Neural progenitor cell (in vitro differentiated cells): Measurements from ENCODE around the gene KRTAP5-6. TPM values are rescaled to one million over a fixed set of nuclear protein-coding genes. Genes with fewer than 3 reads are reported as not detected.

Experiments used
- DNase-seq: peaks from one replicate; pipeline ENCODE4 v3.0.0-alpha.2; 2016; ENCODE audit warnings: low spot score
- H2AFZ ChIP-seq: fragments of 200-600 bp; sonication (generic); replicated peaks from 2 replicates; pipeline ENCODE4 v1.6.1; 2016; ENCODE audit warnings: antibody characterized with exemption
- H3F3A ChIP-seq: fragments of 200-600 bp; sonication (generic); 2 replicates; pipeline ENCODE4 v1.6.1; 2016; ENCODE audit warnings: antibody characterized with exemption, low read depth
- H3K27ac ChIP-seq: fragments of 200-600 bp; sonication (generic); 2 replicates; pipeline ENCODE4 v1.5.1; 2016; ENCODE audit warnings: mild to moderate bottlenecking
- H3K27me3 ChIP-seq: fragments of 200-600 bp; sonication (generic); 2 replicates; pipeline ENCODE4 v1.6.1; 2016; ENCODE audit warnings: mild to moderate bottlenecking, moderate library complexity
- H3K36me3 ChIP-seq: fragments of 200-600 bp; sonication (generic); 2 replicates; pipeline ENCODE4 v1.5.1; 2016
- H3K4me1 ChIP-seq: fragments of 200-600 bp; sonication (generic); 2 replicates; pipeline ENCODE4 v1.6.1; 2016; ENCODE audit warnings: mixed run types
- H3K4me2 ChIP-seq: fragments of 200-600 bp; sonication (generic); 2 replicates; pipeline ENCODE4 v1.6.1; 2016
- H3K4me3 ChIP-seq: fragments of 200-600 bp; sonication (generic); 2 replicates; pipeline ENCODE4 v1.5.1; 2016
- H3K79me2 ChIP-seq: fragments of 200-600 bp; sonication (generic); 2 replicates; pipeline ENCODE4 v1.6.1; 2016; ENCODE audit warnings: low read depth
- H3K9ac ChIP-seq: fragments of 200-600 bp; sonication (generic); 2 replicates; pipeline ENCODE4 v1.6.1; 2016
- H3K9me3 ChIP-seq: fragments of 200-600 bp; sonication (generic); 2 replicates; pipeline ENCODE4 v1.5.1; 2016; ENCODE audit warnings: low read depth
- H4K20me1 ChIP-seq: fragments of 200-600 bp; sonication (generic); 2 replicates; pipeline ENCODE4 v1.6.1; 2016; ENCODE audit warnings: low read depth
- H3K27ac Mint-ChIP-seq: 3 replicates; pipeline ENCODE4 v1.8.0; 2021; ENCODE audit warnings: mixed read lengths
- H3K27me3 Mint-ChIP-seq: 2 replicates; pipeline ENCODE4 v1.8.0; 2022; ENCODE audit warnings: low read depth, mild to moderate bottlenecking, inconsistent platforms, moderate library complexity, mixed read lengths; ENCODE audit not compliant: insufficient read depth
- H3K36me3 Mint-ChIP-seq: 3 replicates; pipeline ENCODE4 v1.8.0; 2021; ENCODE audit warnings: mixed read lengths
- H3K4me1 Mint-ChIP-seq: 3 replicates; pipeline ENCODE4 v1.8.0; 2021; ENCODE audit warnings: mixed read lengths
- H3K4me3 Mint-ChIP-seq: 3 replicates; pipeline ENCODE4 v1.8.0; 2021; ENCODE audit warnings: mild to moderate bottlenecking, moderate library complexity, mixed read lengths
- H3K9me3 Mint-ChIP-seq: 3 replicates; pipeline ENCODE4 v1.8.0; 2020; ENCODE audit warnings: mixed read lengths
- CTCF ChIP-seq: fragments of 200-600 bp; sonication (generic); IDR thresholded peaks from 2 replicates; pipeline ENCODE4 v1.5.1; 2017; ENCODE audit warnings: antibody characterized with exemption, mild to moderate bottlenecking
- EZH2 ChIP-seq: fragments of 200-600 bp; sonication (generic); IDR thresholded peaks from 2 replicates; pipeline ENCODE4 v1.6.1; 2017; ENCODE audit warnings: antibody characterized with exemption, mild to moderate bottlenecking, moderate library complexity
- EZH2phosphoT487 ChIP-seq: fragments of 200-600 bp; sonication (generic); IDR thresholded peaks from 2 replicates; pipeline ENCODE4 v1.6.1; 2017; ENCODE audit warnings: antibody characterized with exemption
- total RNA-seq: library from RNA; depleted of rRNA; stranded (reverse); fragments of >200 nt; gene quantifications from 2 replicates; pipeline ENCODE4 v1.2.3, GENCODE V29; 2015; ENCODE audit warnings: low replicate concordance

Gene KRTAP5-6
- not detected in 2 replicates for total RNA-seq

- peaks cover 13% of the 10 kb centered on the region for H3K9me3 Mint-ChIP-seq
- H3K4me1 ChIP-seq = peaks cover 10% of the 10 kb centered on the region
- H3K4me2 ChIP-seq = no peak within 1 kb of the TSS
- no peak within 1 kb of the TSS for H3K4me3 Mint-ChIP-seq
- no peak within 1 kb of the TSS for H2AFZ ChIP-seq
- no peaks in the 10 kb centered on the region for H3K9me3 ChIP-seq
- H3K27ac ChIP-seq = no peak within 1 kb of the TSS
- peaks cover 9% of the 10 kb centered on the region for H3K27me3 ChIP-seq
- no peak within 1 kb of the TSS for H3K4me3 ChIP-seq
- DNase-seq = no peak
- H3F3A ChIP-seq = peaks cover 3% of the 10 kb centered on the region
- no peaks in the 10 kb centered on the region for H3K36me3 ChIP-seq
- H3K36me3 Mint-ChIP-seq = no peaks in the 10 kb centered on the region
- H3K9ac ChIP-seq = no peak within 1 kb of the TSS
- TF ChIP-seq EZH2 (no peak), CTCF (no peak), EZH2phosphoT487 (no peak)
- H3K27ac Mint-ChIP-seq = no peak within 1 kb of the TSS
- H3K27me3 Mint-ChIP-seq = peaks cover 17% of the 10 kb centered on the region
- no peaks in the 10 kb centered on the region for H4K20me1 ChIP-seq
- H3K4me1 Mint-ChIP-seq = peaks cover 18% of the 10 kb centered on the region
- no peaks in the 10 kb centered on the region for H3K79me2 ChIP-seq
Observed at GRCh38 chr11:1696608-1697570, at the start of gene KRTAP5-6. KRTAP5-6 (plus strand) TSS chr11:1697195; CDS start chr11:1697246, 51 bp downstream.

GRCh38 chr11:1647901-1648652, 48.9 kb upstream of the KRTAP5-6 start:
- Histone ChIP-seq H3K27me3 (peaks cover 17% of the 10 kb centered on the region), H3K9me3 (no peaks in the 10 kb centered on the region), H3K4me1 (no peaks in the 10 kb centered on the region), H3K27ac (no peak overlapping the region), H3K4me3 (no peak overlapping the region), H2AFZ (no peak overlapping the region), H3K36me3 (no peaks in the 10 kb centered on the region), H3K9ac (no peak overlapping the region), H3K79me2 (no peaks in the 10 kb centered on the region), H3K4me2 (no peak overlapping the region), H4K20me1 (no peaks in the 10 kb centered on the region), H3F3A (no peaks in the 10 kb centered on the region)
- TF ChIP-seq CTCF (no peak), EZH2phosphoT487 (no peak), EZH2 (no peak)
- H3K27me3 Mint-ChIP-seq = peaks cover 14% of the 10 kb centered on the region
- DNase-seq = no peak
- no peaks in the 10 kb centered on the region for H3K4me1 Mint-ChIP-seq
- H3K9me3 Mint-ChIP-seq = no peaks in the 10 kb centered on the region
- no peak overlapping the region for H3K4me3 Mint-ChIP-seq
- no peaks in the 10 kb centered on the region for H3K36me3 Mint-ChIP-seq
- H3K27ac Mint-ChIP-seq = no peak overlapping the region

GRCh38 chr11:1648653-1649420, 48.2 kb upstream of the KRTAP5-6 start:
- DNase-seq = no peak
- no peaks in the 10 kb centered on the region for H3K36me3 ChIP-seq
- Mint-ChIP-seq H3K36me3 (no peaks in the 10 kb centered on the region), H3K4me3 (no peak overlapping the region), H3K27me3 (peaks cover 14% of the 10 kb centered on the region), H3K4me1 (no peaks in the 10 kb centered on the region), H3K27ac (no peak overlapping the region), H3K9me3 (no peaks in the 10 kb centered on the region)
- TF ChIP-seq EZH2phosphoT487 (no peak), EZH2 (no peak), CTCF (no peak)
- no peak overlapping the region for H3K9ac ChIP-seq
- no peaks in the 10 kb centered on the region for H4K20me1 ChIP-seq
- peaks cover 25% of the 10 kb centered on the region for H3K27me3 ChIP-seq
- no peak overlapping the region for H2AFZ ChIP-seq
- no peak overlapping the region for H3K4me3 ChIP-seq
- no peaks in the 10 kb centered on the region for H3F3A ChIP-seq
- no peaks in the 10 kb centered on the region for H3K79me2 ChIP-seq
- no peak overlapping the region for H3K4me2 ChIP-seq
- H3K9me3 ChIP-seq = no peaks in the 10 kb centered on the region
- no peak overlapping the region for H3K27ac ChIP-seq
- H3K4me1 ChIP-seq = no peaks in the 10 kb centered on the region
